HG03342 (cell line): ENCODE data around the gene CXCL13.
"Not testable (repeated sequence)": the region's sequence is repeated elsewhere in the genome, so short reads cannot be mapped to it uniquely, and the experiment has no call there.

Experiments
- ATAC-seq: cut with Tn5 transposase; IDR thresholded peaks from one replicate; pipeline ENCODE4 v1.9.1; 2021; ENCODE audit warnings: mild to moderate bottlenecking, moderate library complexity; ENCODE audit not compliant: unreplicated experiment

CXCL13 gene, protein sequence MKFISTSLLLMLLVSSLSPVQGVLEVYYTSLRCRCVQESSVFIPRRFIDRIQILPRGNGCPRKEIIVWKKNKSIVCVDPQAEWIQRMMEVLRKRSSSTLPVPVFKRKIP

DNA sequence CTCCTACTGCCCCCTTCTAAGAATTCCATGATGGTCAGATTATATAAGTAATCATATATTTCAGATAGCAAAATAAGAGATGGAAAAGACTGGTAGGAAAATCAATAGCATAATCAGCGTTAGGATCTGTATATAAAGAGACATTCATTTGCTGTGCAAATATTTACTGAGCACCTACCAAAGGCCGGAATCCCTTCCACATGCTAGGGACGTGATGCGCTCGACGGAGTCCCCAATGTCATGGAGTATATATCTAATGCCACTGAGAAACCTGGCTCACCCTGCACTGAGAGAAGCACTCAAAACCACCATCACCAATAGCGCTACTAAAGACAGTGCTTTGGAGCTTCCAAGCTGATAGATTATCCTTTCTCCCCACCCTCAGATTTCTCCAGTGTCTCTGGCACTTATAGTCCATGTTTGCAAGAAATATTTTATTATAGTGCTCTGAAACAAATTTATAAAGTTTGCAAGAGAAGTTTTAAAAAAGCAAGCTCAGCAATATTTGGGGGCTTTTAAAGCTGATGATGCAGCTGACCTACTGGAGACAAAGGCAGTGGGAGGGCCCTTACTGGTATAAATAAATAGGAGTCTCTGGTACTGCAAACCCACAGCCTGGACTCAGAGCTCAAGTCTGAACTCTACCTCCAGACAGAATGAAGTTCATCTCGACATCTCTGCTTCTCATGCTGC, at the start of gene CXCL13:
TSS of gene CXCL13 (plus strand) at position 611 of the 693 bp plus-strand sequence. CDS start at position 657, 46 bp downstream.
- no peak for ATAC-seq

DNA sequence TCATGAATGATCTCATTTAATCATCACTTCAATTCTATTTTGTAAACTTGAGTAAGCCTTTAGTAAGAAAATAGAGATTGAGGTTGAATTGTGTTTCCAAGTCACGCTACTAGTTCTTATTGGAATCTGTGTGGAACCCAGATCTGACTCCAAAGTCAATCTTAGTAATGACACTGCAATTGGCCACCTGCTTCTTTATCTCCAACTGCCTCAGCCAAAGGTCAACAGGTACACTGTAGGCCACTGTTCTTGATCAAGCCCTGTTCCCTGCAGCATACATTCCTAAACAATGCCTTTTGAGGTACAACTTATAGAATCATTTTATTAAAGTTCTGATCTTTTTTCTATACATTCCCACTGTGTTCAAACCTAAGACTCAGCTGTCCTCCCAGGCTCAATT, 45.5 kb upstream of the CXCL13 start:
- ATAC-seq: no peak

DNA sequence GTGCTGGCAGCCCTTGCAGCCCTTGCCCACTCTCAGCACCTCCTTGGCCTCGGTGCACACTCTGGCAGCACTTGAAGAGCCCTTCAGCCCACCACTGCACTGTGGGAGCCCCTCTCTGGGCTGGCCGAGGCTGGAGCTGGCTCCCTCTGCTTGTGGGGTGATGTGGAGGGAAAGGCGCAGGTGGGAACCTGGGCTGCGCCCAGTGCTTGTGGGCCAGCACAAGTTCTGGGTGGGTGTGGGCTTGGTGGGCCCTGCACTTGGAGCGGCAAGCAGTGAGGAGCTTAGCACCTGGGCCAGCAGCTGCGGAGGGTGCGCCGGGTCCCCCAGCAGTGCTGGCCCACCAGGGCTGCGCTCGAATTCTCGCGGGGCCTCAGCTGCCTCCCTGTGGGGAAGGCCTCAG, 43.9 kb upstream of the CXCL13 start:
- not testable (repeated sequence) for ATAC-seq

DNA sequence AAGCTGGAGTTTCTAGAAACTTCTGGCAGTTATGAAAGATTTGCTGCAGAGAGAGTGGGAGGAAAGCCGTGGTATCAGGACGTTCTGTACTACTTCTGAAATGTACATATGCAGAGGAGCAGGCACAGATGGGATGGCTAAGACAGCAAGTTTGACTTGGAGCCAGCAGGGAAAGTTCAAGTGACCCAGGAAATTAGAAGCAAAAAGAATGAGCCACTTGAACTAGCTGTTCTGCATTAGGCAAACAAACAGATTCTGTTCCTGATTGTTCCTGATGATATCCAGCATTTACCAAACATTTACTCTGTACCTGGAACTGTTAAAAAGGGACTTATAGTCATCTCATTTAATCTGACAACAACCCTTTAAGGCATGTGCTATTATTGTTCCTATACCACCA, 41.4 kb upstream of the CXCL13 start:
- ATAC-seq: no peak

DNA sequence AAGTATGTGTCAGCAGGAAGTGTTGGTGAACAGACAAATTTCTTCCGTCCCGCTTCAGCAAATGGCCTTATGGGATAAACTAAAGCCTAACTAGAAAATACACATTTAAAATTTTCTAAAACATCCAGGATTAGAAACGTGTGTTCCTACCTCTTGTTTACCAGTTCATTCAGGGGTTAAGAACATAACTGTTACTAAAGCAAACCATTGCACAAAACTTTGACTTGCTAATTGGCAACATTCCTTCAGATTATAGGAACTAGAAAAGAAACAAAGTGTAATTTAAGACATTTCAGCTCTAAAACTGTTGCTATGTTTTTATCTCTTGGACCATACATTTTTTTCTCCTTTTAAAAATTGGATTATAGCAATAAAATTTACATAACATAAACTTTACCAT, 39.5 kb upstream of the CXCL13 start:
- no peak for ATAC-seq

DNA sequence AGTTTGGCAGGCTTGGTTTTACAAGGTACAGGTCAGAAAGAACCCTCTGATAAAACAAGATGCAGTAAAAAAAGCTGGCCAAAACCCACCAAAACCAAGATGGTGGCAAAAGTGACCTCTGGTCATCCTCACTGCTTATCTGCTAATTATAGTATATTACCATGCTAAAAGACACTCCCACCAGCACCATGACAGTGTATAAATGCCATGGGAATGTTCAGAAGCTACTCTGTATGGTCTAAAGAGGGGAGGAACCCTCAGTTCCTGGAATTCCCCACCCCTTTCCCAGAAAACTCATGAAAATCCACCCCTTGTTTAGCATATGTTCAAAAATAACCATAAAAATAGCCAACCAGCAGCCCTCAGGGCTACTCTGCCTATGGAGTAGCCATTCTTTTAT, 38.1 kb upstream of the CXCL13 start:
- no peak for ATAC-seq

DNA sequence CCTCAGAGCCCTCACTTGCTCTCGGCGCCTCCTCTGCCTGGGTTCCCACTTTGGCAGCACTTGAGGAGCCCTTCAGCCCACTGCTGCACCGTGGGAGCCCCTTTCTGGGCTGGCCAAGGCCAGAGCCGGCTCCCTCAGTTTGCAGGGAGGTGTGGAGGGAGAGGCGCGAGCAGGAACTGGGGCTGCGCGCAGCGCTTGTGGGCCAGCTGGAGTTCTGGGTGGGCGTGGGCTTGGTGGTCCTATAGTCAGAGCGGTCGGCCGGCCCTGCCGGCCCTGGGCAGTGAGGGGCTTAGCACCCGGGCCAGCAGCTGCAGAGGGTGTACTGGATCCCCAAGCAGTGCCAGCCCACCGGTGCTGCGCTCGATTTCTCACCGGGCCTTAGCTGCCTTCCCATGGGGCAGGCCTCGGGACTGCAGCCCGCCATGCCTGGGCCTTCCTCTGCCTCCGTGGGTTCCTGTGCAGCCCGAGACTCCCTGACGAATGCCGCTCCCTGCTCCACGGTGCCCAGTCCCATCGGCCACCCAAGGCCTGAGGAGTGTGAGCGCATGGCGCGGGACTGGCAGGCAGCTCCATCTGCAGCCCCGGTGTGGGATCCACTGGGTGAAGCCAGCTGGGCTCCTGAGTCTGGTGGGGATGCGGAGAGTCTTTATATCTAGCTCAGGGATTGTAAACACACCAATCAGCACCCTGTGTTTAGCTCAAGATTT, 35.0 kb upstream of the CXCL13 start:
- ATAC-seq: not testable (repeated sequence)

DNA sequence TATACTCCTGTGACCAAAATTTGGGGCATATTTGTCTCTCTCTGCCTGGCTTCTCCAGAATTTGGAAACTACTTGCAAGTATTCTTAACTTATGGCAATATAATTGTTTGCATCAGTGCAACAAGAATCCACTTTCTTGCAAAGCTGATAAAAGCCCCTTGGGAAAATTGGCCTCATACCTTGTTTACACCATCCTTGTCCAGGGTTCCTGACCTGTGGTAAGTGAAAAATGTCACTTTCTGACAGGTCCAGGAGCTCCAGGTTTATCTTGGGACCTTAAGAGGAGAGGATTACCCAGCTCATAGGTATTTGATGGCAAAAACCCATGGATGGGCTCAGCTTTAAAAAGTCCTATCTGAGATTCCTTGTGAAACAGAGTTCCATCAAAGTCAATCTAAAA, 29.3 kb upstream of the CXCL13 start:
- no peak for ATAC-seq

DNA sequence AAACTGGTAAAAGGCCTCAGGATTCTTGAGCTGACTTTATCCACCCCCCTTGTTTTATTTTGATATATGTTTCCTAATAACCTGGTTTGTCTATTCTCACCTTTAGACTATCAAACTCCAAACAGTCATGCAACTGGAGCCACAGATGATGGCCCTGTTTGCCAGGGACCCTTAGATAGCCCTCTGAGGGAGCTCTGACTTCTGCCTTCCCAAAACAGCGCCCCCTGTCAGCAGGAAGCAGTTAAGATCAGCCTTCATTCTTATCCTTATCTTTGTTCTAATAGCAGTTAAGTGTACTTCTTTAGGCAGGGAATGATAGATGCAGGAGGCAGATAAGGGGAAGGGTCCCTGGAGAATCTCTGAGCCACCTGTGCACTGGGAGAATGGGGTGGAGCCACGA, 27.5 kb upstream of the CXCL13 start:
- ATAC-seq: no peak

DNA sequence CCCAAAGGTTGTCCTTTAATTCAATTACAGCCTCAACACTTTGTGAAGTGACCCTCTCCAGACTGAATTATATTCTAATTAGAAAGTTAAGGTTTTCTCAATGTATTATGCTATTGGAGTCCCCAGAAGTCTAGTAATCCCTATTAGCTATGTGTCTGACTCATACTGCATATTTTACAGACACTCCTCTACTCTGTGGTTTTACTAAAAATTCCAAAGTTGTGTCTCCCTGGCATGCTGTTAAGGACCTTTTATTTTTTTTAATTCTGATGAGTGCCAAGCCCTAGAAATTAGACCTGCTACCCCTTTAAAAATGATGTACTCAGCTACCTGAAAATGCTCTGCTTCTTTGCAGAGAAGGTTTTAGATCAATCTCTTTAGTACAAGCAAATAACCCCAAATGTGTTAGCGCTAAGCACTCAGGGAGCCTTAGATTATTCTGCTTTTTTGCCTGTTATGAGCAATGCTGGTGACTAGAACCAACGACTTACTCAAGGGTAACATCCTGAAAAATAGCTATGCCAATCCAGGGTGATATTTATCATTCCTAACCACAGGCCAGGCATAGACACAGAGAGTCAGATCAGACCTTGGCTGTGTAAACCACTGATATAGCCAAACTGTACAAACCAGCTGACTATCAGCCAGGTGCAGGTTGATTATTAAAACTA, 26.1 kb upstream of the CXCL13 start:
- ATAC-seq: no peak

DNA sequence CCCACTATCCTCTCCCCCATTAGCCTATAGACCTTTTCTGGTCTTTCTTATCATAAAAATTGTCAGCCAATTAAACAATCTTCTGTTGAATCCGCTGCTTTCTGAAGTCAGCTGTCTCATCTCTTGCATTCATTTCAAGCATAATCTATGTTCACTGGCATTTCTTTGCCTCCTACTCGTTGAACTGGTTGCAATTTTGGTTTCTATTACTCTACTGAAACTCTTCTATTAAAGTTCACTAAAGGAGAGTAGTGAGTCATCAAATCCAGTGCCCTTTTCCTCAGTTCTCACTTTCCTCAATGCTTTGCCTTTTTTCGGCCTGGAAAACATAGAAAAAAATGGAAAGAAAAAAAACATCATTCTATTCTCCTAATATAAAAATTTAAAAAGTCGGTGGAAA, 23.9 kb upstream of the CXCL13 start:
- ATAC-seq: peak; percentile 67

DNA sequence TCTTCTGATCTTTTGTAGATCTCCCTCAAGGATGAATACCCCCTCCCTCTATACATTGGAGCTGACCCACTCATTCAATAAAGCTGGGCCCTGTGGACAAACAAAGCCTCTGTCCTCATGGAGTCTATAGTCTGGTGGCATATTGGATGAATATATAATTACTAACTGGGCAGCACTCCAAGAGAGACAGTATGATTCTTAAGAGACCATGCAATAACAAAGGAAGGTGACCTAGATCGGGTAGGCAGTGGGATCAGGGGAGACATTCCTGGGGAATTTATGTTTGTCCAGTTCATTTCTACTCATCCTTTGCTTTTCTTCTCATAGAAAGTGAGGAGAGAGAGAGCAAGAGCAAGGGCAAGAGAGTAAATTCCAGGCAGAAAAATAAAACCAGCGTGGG, 23.5 kb upstream of the CXCL13 start:
- no peak for ATAC-seq

DNA sequence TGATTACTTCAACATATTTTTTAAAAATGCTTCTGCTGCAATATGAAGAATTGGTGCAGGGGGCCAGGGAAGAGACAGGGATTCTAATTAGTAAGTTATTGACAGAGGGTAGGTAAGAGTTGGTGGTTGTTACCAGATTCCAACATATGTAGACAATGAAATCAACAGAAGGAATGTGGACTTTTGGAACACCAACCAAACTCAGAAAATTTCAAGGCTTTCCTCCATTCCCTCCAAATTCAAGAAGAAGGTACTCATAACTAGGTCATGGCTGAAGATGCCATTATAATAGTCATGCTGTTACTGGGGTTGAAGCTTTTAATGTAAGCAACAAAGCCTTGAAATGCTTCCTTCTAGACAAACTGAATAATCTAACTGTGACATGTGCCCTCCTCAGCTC, 22.9 kb upstream of the CXCL13 start:
- ATAC-seq: no peak

DNA sequence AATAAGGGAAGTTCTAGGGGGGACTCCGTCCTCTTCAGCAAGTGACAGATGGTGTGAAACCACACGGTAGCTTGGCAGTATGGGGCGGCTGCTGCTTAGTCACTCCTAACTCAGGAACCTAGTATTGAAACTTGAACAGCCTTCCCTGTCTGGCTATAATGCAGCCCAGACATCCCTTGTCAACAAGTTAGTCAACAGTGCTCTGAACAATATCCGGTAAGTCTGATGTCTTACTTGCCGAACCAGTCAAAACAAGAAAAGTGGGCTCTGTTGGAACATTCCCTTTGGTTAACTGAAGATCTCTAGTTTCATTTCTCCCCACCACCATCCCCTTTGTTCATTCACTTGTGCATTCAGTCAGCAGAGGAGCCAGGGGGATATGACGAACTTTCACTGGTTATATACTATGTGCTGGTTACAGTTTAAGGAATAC, 18.7 kb upstream of the CXCL13 start:
- peak; percentile 98 for ATAC-seq

DNA sequence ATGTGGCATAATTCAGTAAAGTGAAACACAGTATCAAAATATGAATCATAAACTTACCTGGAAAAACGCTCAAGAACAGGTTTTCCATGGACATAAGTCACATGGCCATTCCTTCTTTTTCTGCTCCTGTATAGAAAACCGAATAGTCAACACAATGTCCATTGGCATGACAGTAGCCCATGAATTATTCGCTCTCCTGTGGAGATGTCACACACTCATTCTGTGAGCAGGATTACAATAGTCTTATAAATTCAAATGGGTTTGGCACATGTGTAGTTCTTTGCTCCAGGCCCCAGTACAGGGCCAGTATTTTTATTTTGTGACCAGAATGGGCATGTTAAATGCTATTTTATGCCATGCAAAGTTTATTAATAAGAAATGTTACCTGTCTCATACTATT, 15.1 kb upstream of the CXCL13 start:
- ATAC-seq: no peak

DNA sequence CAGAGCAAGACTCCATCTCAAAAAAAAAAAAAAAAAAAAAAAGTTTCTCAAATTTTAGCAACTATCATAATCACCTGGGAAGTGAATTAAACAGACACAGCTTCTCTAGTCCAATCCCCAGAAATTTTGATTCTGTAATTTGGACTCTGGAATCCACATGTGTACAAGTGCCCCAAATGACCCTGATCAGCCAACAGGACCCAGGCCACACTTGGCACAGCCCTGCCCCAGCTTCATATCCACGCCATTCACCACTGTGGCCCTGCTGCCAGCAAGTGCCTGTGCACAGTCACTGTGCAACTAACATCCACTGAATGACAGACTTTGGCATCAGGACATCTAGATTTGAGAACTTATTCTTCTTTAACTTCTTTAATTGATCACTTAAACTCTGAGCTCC, 14.1 kb upstream of the CXCL13 start:
- ATAC-seq: no peak

DNA sequence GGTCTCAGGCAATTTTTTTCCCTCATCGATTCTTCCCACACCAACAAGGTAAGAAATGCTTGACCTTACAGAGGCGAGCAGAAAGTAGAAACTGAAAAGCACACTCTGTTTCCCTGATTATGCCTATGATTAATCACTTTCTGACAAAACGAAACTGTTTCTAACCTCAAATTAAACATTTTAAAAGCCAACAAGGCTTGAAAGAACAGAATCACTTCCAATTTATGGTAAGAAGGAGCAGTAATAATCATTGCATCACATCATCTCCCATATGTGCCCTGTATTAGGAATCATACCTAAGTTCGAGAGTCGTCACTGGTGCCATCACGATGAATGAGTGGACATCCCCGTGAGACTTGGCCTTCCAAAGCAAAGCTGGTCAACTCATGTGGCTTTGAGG, 12.5 kb upstream of the CXCL13 start:
- no peak for ATAC-seq

DNA sequence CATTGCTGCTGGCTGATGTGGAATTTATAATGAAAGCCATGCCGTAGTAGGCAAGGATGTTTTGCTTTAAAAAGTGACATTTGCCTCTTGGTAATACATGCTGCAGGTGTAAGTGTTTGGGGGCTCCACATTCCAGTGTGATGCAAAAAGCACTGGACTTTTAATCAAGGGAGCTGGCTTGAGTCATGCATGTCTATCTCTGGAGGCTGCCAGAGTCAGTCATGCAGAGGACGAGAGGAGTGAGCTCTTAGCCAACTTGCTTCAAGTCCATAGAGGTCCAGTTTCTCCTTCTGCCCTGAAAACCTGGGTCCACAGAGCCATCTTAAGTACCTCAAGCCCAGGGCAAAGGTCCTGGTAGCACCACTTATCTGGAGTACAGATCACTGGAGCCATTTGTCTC, 11.6 kb upstream of the CXCL13 start:
- no peak for ATAC-seq

DNA sequence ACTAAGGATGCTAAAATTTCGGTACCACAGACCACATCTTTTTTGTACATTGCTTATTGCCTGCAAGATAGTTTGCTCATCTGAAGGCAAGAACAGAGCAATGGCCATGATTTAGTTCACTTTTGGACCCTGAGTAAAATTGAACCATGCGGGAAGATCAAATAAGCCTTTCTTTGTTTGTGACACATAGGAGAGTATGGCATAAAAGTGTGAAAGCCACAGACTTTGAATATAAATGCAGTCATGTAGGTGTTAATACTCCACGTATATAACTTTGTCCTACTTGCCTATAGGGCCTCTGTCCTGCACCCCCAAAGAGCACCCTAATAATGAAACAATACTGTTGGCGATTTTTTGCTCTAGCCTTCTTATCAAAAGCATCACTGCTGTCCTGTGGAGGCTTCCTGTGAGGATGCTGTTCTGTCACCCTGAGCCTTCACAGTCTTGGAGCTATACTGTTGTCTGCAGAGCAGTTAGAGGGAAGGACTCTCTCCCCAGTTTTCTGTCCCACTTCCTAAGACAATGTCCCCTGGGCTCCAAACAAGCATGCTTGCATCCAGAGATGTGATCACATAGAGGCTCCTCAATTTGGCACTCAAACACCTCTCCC, 10.2 kb upstream of the CXCL13 start:
- no peak for ATAC-seq

DNA sequence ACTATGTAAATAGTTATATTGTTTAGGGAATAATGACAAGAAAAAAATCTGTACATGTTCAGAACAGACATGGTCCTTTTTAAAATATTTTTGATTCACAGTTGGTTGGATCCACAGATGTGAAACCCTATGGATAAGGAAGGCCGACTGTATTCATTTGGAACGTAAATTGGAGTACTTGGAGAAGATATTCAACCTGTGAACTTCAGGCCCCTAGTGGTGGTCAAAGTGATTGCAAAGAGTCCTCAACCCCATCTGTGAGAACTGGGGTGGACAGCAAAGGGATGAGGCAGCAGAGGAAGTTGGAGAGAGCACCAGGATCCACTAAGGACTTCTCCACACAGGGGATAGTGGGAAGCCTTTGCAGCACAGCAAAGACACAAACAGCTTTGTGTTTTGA, 6.2 kb upstream of the CXCL13 start:
- peak; percentile 69 for ATAC-seq
